ENCODE measurements around the gene AUH.
A peak's percentile ranks its signal among the peaks of the same experiment; 100 is the strongest.
"Not testable (repeated sequence)": the region's sequence is repeated elsewhere in the genome, so short reads cannot be mapped to it uniquely, and the experiment has no call there.

The AUH gene, protein sequence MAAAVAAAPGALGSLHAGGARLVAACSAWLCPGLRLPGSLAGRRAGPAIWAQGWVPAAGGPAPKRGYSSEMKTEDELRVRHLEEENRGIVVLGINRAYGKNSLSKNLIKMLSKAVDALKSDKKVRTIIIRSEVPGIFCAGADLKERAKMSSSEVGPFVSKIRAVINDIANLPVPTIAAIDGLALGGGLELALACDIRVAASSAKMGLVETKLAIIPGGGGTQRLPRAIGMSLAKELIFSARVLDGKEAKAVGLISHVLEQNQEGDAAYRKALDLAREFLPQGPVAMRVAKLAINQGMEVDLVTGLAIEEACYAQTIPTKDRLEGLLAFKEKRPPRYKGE

DNA sequence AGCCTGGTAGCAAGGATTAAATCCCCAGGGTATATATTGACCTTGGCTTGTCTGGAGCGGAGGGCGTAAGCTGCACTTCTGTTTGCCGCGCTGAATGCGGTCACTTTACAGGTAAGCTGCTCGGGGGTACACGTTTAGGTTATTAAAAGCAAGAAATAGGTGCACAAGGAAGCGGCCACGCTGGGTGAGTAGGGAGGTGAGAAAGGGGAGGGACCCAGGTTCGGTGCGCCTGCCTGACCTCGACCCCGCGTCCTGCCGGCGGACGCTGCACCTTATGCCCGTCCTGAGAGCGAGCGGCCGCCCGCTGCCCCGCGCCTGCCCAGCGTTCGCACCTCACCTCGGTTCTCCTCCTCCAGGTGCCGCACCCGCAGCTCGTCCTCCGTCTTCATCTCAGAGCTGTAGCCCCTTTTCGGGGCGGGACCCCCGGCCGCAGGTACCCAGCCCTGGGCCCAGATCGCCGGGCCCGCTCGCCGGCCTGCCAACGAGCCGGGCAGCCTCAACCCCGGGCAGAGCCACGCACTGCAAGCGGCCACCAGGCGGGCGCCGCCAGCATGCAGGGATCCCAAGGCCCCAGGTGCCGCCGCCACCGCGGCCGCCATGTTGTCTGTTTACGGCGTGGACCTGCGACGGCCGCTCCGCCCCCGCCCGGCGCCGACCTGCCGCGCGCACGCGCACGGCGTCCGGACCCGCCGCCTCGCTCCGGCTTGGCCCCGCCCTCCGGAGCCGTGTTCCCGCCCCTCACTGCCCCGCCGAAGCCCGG lies at the start of gene AUH:
AUH (minus strand) TSS at position 628 of the 760 bp plus-strand sequence; CDS start at position 599, 29 bp downstream.
- DNase-seq = peak; percentile 92

DNA sequence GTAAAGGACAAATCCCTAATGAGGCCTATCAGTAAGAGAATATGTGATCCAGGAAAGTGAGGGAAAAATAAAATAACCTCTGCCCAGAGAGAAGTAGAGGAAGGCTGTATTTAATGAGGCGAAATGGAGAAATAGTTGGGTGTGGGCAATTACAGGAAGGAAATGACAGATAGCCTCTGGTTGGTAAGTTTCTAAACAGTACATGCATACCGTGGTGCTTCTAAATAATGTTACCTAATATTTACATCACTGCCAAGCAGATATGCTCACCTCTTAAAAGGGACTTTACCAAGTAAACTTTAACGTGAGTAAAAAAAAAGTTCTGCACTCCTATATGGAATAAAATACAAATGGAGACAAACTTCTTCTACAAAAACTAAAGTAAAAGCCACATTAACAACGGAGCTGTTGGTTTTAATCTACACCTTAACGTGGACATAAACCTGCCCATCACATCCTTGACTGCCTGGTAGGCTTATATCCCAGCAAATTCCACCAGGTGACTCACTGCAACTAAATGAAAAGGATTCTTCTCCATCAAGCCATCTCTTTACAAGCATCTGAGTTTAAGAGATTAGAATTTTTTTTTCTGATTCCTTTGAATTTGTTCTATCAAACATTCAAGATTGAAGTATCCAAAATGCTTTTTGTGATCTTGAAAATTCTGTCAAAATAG lies 49.5 kb upstream of the AUH start:
- no peak for DNase-seq

DNA sequence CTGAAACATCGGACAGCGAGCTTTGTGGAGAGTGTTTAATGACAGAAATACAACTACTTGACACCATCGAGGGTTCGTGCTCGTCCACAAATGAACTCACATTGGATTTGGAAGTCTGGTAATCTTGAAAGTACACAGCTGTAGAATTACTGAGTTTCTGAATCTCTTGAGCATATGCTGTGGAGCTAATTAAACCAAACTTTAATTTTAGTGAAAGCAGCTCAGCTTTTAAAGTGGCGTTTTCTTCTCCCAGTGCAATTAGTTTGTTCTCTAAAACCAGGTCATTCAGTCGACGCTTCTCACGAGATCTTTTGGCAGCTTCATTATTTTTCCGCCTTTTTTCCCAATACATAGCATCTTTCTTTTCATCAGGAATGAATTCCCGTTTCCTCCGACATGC lies 48.4 kb upstream of the AUH start:
- DNase-seq = no peak

DNA sequence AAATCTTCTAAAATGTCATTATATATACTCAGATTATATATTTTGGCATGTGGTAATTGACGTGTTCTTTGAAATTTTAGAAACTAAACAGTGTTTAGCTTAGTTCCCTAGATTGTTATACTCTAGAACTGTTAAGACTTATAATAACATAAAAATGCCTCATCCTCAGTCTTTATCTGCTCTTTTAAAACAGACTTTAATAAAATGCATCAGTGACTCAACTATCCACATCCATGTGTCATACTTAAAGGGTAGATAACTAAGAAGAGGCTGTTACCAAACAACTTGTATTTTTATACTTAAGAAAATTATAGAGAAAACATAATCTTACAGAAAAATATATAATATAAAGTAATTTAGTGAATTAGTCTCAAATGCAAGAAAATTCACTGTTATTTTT lies 46.8 kb upstream of the AUH start:
- no peak for DNase-seq

DNA sequence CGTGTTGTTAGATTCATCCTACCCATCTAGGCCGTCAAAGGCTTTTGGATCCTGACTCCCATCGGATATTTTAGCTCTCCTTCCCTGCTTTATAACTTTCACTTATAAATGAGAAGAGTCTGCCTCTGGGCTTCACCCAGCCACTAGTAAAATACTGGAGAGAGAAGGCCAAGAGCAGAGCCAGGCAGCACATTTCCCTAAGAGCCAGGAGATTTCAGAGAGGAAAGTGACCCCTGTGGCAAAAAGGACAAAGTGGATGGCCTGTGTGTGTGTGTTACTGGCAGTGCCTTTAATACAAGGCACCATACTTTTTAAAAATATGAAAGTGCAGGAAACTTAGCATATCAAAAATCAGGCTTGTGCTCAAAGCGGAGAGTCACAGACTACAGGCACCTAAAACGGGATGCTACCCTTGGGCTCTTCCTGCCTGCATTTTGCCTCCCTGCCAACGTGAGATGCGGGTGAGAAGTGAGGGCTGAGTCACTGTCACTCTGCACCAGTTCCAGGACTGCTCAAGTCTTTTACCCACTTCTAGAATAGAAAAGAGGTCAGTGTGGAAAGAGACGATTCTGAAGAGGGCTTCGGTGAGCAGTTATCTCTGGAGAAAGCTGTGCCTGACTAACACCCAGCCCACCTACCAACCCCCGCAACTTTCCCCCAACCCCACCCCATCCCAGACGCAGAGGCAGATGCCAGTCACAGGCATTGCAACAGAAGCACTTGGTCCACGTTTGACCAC lies 46.0 kb upstream of the AUH start:
- no peak for DNase-seq

DNA sequence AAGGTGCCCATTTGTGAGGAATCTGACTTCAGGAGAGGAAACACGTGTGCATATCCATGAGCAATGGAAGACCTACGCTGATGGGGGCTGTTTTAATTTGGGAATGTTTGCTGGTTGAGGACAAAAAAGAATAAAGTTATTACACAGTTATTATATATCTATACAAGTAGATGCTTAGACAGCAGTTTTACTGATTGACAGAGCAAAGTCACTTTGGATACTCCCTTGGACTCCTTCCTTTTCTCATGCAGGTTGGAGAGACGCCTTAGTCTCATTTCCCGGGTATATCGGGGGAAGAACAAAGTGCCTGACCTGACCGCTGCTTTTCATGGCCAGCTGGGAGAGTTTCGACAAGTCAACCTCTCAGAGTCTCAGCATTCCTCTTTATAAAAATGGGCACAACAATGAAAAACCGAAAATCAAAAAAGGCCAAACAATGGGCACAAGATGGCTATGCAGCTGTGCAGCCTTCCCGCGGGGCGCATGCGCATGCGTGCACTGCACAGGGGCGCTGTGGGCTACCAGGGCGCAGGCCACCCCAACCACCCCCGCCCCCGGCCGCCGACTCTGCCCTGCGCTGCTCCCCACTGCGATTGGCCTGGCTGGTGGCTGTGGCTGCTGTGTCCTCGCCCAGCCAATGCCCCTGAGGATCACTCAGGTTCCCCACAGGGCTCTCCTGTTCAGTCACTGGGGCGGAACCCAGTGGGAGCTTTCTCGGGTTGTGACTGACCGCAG lies 43.8 kb upstream of the AUH start:
- DNase-seq = no peak

DNA sequence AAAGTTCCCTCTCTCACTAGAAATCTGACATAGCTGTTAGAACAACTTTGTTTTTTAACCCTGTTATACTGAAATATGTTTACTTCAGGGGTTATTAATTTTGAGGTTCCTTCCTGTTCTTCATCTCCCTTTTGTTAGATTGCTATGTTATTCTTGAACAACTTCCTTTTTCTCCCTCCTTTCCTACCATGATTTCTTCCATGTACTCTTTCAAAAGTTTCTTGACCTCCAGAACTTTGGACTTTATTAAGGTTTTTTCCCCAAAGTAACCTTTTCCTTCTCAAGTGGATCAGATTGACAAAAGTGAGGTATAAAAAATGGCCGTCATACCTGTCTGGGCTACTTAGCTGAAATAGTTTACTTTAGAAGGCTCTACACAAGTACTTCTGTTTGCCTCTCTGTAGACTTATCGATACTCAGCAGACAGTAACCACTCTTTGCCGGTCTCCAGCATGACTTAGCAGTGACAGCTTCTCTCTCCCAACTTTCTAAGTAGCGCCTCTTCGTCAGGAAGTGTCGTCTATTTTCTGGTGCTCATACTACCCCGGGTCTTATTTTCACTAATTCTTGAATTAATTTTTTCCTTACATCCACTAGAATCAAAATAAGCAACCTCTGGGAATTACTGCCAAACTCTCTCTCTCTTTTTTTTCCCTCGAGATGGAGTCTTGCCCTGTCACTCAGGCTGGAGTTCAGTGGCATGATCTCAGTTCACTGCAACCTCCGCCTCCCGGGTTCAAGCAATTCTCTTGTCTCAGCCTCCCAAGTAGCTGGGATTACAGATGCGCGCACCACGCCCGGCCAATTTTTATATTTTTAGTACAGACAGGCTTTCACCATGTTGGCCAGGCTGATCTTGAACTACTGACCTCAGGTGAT lies 42.2 kb upstream of the AUH start:
- DNase-seq = no peak

DNA sequence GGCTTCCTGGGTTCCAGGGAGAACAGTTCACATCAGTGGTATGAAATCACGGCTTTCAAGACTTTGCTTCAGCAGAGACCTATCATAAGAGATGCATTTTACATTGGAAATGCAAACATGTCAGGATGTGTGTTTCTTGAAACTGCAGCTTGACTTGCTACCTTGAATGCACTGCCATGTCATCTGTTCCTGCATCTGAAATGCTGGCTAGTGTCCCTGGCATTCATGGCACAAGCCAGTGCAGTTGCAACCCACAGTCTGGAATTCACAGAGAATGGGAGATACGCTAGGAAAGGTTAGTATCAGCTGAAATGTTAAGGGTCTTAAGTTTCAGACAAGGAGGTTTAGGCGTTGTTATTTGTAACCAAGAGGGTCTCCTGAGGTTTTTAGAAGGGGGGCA lies 37.2 kb upstream of the AUH start:
- DNase-seq = no peak

DNA sequence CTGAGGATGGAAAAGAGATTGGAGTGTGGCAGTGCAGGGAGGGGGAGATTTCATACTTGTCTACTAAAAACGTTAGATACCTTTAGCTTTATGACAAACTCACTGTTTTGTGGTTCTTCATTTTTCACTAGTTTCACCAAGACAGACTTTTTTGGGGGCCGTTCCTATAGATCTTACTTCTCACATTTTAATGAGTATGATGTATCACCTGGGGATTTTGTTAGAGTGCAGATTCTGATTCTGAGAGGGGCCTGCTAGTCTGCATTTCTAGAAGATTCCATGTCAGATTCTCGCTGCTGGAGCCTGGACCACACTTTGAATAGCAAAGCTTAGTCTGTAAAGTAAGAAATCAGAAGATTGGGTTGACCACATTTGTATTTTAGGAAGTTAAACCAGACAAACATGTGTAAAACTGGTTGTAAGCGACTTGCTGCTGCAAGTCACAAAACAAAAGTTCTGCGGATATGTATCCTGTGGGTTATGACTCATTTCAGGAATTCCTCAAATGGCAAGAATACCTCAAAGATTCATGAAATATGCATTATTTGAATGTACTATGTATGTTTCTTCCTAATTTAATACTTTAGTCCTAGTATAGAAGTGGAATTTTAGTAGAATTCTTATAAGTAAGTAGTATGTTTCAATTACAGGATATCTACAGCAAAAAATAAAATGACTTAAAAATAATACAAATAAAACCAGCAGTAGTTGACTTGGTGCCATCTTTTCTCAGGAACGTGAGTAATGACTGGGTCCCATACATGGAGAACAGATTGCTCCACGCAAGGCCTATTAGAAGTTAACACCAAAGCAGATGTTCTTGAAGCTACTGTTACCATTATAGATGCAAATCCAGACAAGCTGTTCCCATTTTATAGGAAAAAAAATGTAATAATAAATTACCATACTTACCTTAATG lies 34.1 kb upstream of the AUH start:
- DNase-seq = peak; percentile 85

DNA sequence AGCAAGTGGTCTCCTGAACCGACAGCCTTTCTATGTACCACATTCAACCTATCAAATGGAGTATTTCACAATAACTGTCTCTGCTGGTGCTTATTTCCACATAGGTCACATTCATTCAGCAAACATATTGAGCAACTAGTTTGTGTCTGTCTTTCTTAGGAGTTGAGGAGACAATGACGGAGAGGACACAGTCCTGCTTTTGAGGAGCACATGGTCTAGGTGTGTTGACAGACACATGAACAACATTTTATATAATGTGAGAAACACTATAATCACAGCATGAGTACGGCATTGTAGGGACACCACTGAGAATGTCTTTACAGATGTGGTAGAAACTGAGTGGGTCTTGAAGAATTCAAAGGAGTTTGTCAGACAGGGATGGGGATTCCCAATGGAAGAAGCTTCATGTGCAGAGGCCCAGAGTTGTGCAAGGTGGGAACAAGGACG lies 33.4 kb upstream of the AUH start:
- DNase-seq = peak; percentile 34

DNA sequence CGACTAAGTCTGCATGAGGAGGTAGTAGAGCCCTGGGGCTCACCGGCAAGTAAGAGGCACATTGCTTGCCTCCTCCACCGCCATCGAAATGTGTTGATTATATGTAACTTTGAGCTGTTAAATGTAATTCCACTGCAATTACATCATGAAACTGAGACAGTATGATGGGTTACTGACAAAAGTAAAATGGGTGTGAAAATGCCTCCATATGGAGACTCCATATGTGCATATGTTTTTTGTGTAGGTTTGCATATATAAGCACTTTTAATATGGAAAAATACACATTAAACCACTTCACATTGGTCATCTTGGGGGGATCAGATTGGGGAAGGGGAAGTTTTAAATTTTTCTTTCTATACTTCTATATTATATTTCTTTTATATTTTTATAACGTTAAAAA lies 32.1 kb upstream of the AUH start:
- DNase-seq = no peak

DNA sequence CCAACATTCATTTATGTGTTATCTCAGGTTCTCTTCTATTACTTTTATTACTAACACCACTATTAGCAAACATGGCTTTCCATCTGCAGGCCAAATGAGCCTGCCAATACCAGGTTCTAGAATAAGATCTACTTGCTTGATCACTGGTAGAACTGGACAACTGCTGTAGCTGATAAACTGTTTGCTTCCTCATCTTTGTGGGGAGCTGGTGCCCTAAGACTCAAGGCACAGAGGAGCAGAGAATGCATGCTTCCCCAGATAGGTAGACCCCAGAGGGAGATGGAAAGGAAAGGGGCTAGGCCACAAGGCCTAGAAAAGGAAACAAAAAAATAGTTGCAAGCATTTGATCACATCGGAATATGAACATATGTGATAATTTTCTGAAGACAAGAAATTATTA lies 30.7 kb upstream of the AUH start:
- DNase-seq = no peak

DNA sequence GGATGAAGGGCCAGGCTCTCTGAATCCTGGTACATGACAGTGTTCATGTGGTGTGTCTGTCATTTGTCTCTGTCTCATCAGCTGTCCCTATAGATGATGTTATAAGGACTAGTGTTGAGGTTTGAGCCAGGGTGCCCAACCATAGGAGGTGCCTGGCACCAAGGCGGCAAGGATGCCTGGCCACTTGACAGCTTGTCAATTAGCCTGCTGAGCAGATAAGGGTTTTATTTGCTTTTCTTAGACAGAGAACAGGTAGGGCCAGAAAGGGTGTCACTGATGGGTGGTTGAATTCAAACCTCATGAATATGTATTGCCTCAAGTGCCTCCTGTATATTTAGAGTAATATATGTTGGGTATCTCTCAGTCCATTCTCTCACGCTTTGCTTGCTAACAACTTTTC lies 30.1 kb upstream of the AUH start:
- no peak for DNase-seq

DNA sequence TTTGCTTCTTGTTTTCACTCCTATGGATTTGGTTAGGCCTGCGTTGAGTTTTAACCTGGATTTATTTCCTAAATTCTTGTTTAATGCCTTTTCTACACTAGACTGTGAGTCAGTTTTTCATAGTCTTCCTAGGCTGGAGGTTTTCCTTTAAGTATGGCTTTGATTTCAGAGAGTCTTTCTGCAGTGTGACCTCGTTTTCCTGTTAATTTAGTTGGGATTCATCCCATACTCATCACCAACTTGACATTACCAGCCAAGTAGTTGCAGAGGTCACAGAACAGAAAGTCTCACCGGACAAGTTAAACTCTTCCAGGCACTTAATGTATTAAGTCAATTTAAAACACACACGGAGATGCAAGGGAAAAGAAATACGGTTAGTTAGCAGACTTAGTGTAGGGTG lies 29.7 kb upstream of the AUH start:
- DNase-seq = no peak

DNA sequence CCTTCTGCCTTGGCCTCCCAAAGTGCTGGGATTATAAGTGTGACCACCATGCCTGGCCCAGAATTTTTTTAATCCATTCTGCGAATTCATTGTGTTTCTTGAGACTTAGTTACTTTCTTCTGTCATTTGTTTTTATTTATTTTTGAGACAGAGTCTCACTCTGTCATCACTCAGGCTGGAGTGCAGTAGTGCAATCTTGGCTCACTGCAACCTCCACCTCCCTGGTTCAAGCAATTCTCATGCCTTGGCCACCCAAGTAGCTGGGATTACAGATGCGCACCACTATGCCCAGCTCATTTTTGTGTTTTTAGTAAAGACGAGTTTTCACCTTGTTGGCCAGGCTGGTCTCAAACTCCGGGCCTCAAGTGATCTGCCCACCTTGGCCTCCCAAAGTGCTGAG lies 28.0 kb upstream of the AUH start:
- not testable (repeated sequence) for DNase-seq

DNA sequence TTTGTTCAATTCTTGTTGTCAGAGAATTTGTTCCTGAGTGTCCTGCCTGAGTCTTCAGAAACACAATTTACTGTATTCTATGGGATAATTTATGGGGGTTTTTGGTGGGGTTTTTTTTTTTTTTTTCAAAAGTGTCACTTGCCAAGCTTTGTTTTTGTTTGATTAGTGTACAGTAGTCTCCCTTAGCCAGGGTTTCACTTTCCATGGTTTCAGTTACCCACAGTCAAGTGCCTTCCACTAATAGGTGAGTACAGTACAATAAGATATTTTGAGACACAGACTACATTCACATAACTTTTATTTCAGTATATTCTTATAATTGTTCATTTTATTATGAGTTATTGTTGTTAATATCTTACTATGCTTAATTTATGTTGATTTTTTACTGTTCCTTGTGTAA lies 25.0 kb upstream of the AUH start:
- DNase-seq = no peak

DNA sequence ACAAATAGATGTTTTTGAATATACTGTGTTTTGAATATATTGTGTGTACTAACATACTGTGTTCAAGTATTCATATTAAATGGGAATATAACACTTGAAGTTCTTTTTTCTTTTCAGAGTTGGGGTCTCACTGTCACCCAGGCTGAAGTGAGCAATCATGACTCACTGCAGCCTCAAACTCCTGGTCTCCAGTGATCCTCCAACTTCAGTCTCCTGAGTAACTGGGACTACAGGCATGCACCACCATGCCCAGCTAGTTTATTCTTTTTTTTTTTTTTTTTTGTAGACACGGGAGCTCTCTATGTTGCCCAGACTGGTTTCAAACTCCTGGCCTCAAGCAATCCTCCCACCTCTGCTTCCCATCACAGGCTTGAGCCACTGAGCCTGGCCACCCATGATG lies 23.2 kb upstream of the AUH start:
- no peak for DNase-seq

DNA sequence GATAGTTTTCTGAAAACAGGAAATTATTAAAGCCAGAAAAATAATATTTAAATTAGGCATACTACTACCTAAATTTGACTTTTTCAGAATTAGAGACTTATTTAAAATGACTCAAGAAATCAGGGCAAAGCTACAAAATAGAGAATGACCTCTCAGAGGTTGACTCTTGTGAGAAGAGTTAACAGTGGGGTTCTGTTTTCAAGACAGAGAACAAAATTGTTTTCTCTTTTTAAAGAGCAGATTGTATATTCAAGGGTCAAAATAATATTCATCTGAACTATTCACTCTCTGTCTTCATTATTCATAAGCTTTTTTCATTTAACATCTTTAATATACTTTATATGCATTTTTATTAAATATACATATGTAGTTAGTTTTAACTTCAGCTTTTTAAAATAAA lies 21.9 kb upstream of the AUH start:
- DNase-seq = no peak

DNA sequence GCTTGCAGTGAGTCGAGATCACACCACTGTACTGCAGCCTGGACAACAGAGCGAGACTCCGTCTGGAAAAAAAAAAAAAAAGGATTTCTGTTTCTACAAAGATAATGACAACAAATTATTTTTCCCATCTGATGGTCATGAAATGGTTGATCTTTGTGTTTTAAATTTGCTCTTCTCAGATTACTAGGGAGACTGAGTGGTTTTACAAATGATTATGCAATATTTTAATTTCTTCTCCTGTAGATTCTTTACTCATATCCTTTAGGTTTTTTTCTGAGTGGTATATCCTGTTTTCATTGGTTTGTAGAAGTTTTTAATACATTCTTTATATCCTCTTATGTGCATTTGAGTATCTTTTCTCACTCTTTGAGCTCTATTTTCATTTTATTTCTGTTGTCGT lies 20.6 kb upstream of the AUH start:
- DNase-seq = no peak

DNA sequence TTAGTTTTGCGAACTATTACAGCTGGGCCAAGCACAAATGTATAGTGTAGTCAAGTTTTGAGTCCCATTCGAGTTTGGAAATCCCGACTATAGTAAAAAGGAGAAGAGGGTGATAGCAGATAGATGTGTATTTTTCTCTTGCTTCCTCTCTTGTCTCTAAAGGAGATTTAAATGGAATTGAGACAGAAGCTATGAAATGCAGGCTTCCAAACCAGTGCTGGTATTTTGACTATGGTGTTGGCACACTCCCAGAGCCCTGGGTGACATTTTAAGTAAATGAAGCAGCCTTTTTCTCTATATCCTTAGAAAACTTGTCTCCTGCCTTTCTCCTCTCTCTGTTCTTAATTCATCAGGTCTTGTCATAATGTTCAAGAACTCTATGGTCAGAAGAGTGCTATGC lies 17.7 kb upstream of the AUH start:
- DNase-seq = no peak
